Liver (tissue), 9 donors: ENCODE data around the gene LYRM4. TPM values are rescaled to one million over a fixed set of nuclear protein-coding genes. Genes with fewer than 3 reads are reported as not detected.

Source experiments
- DNase-seq: peaks from one replicate; pipeline ENCODE4 v3.0.0-alpha.2; 2017; ENCODE audit warnings: low spot score
- H3K27ac ChIP-seq, 2 donors: one replicate each; pipeline ENCODE4 v1.7.0; 2013; ENCODE audit warnings: inconsistent platforms in 2 of 2, low read length in 2 of 2, control low read depth in 1 of 2, low read depth in 1 of 2, mild to moderate bottlenecking in 1 of 2
- H3K27me3 ChIP-seq, 4 donors: one replicate each; pipeline versions ENCODE4 v1.6.1 to v1.7.0; 2013; ENCODE audit warnings: low read length in 3 of 4, inconsistent platforms in 1 of 4, mild to moderate bottlenecking in 1 of 4, moderate library complexity in 1 of 4; ENCODE audit not compliant: control insufficient read depth in 4 of 4, insufficient read depth in 4 of 4
- H3K36me3 ChIP-seq, 4 donors: one replicate each; pipeline versions ENCODE4 v1.6.1 to v1.7.0; 2013; ENCODE audit warnings: low read length in 3 of 4, mild to moderate bottlenecking in 3 of 4, low read depth in 1 of 4, moderate library complexity in 1 of 4; ENCODE audit not compliant: control insufficient read depth in 4 of 4, insufficient read depth in 3 of 4
- H3K4me1 ChIP-seq, 4 donors: one replicate each; pipeline versions ENCODE4 v1.6.1 to v1.7.0; 2013; ENCODE audit warnings: low read length in 3 of 4, mild to moderate bottlenecking in 3 of 4, moderate library complexity in 1 of 4; ENCODE audit not compliant: control insufficient read depth in 4 of 4, insufficient read depth in 4 of 4
- H3K4me3 ChIP-seq, 3 donors: one replicate each; pipeline versions ENCODE4 v1.6.1 to v1.7.0; 2013; ENCODE audit warnings: low read length in 3 of 3, control low read depth in 1 of 3, low read depth in 1 of 3, mild to moderate bottlenecking in 1 of 3
- H3K9ac ChIP-seq, 2 donors: one replicate each; pipeline ENCODE4 v1.7.0; 2013; ENCODE audit warnings: low read length in 2 of 2, mild to moderate bottlenecking in 2 of 2, moderate library complexity in 2 of 2, control low read depth in 1 of 2, low read depth in 1 of 2
- H3K9me3 ChIP-seq, 4 donors: one replicate each; pipeline versions ENCODE4 v1.6.1 to v1.7.0; 2013; ENCODE audit warnings: low read length in 3 of 4; ENCODE audit not compliant: control insufficient read depth in 4 of 4
- ATF3 ChIP-seq: IDR thresholded peaks from 2 replicates; pipeline ENCODE4 v1.6.1; 2016; ENCODE audit warnings: antibody characterized with exemption
- CTCF ChIP-seq: fragments of 150-350 bp; IDR thresholded peaks from 2 replicates; pipeline ENCODE4 v1.5.1; 2017; ENCODE audit warnings: improper control_type of control experiment, low read depth, low read length; ENCODE audit not compliant: missing input control
- EGR1 ChIP-seq, 2 donors: IDR thresholded peaks; 2 replicates each; pipeline ENCODE4 v1.6.1; 2016 to 2018; ENCODE audit warnings: antibody characterized with exemption in 2 of 2, low read depth in 2 of 2
- FOXA1 ChIP-seq: IDR thresholded peaks from 2 replicates; pipeline ENCODE4 v1.6.1; 2016; ENCODE audit warnings: antibody characterized with exemption
- FOXA2 ChIP-seq: IDR thresholded peaks from 2 replicates; pipeline ENCODE4 v1.6.1; 2016; ENCODE audit warnings: antibody characterized with exemption
- GABPA ChIP-seq, 2 donors: IDR thresholded peaks in 1 of 2; conservative IDR thresholded peaks in 1 of 2; 2 replicates each; pipeline ENCODE4 v1.6.1; 2016; ENCODE audit warnings: antibody characterized with exemption in 2 of 2, mild to moderate bottlenecking in 1 of 2, moderate library complexity in 1 of 2
- HNF4A ChIP-seq, 2 donors: conservative IDR thresholded peaks; 2 replicates each; pipeline ENCODE4 v1.6.1; 2016; ENCODE audit warnings: antibody characterized with exemption in 2 of 2, mild to moderate bottlenecking in 2 of 2
- HNF4G ChIP-seq: IDR thresholded peaks from 2 replicates; pipeline ENCODE4 v1.6.1; 2016; ENCODE audit warnings: antibody characterized with exemption
- JUND ChIP-seq, 2 donors: IDR thresholded peaks; 2 replicates each; pipeline ENCODE4 v1.6.1; 2016; ENCODE audit warnings: antibody characterized with exemption in 2 of 2
- MAX ChIP-seq: IDR thresholded peaks from 2 replicates; pipeline ENCODE4 v1.6.1; 2016; ENCODE audit warnings: antibody characterized with exemption
- NR2F2 ChIP-seq: IDR thresholded peaks from 2 replicates; pipeline ENCODE4 v1.6.1; 2016; ENCODE audit warnings: antibody characterized with exemption
- RAD21 ChIP-seq, 2 donors: IDR thresholded peaks; 2 replicates each; pipeline ENCODE4 v1.6.1; 2016; ENCODE audit warnings: antibody characterized with exemption in 2 of 2, mild to moderate bottlenecking in 2 of 2
- REST ChIP-seq: IDR thresholded peaks from 2 replicates; pipeline ENCODE4 v1.6.1; 2016; ENCODE audit warnings: antibody characterized with exemption, mild to moderate bottlenecking
- RXRA ChIP-seq, 2 donors: IDR thresholded peaks; 2 replicates each; pipeline ENCODE4 v1.6.1; 2017 to 2018; ENCODE audit warnings: antibody characterized with exemption in 2 of 2, mild to moderate bottlenecking in 1 of 2
- SP1 ChIP-seq: IDR thresholded peaks from 2 replicates; pipeline ENCODE4 v1.6.1; 2018; ENCODE audit warnings: antibody characterized with exemption, mild to moderate bottlenecking
- TAF1 ChIP-seq: conservative IDR thresholded peaks from 2 replicates; pipeline ENCODE4 v1.6.1; 2016; ENCODE audit warnings: antibody characterized with exemption, mild to moderate bottlenecking
- YY1 ChIP-seq: IDR thresholded peaks from 2 replicates; pipeline ENCODE4 v1.6.1; 2016; ENCODE audit warnings: antibody characterized with exemption, mild to moderate bottlenecking
- ZBTB33 ChIP-seq: IDR thresholded peaks from 2 replicates; pipeline ENCODE4 v1.6.1; 2016; ENCODE audit warnings: antibody characterized with exemption
- WGBS: extraction: QIAGEN DNeasy Blood & Tissue Kit; methylation state at CpG from one replicate; pipeline ENCODE4 v1.1.7; 2013; 5-methylcytosine and 5-hydroxymethylcytosine counted together
- polyA plus RNA-seq, 2 donors: library from polyadenylated mRNA; stranded (reverse) in 1 of 2; unstranded in 1 of 2; fragments of 200-250 nt in 1 of 2; fragments of >200 nt in 1 of 2; fragmentation: Nextera tagmentation in 1 of 2; extraction: Ambion mirVana in 1 of 2; gene quantifications; one replicate each; pipeline versions ENCODE4 v1.2.1 to v1.2.3, GENCODE V29; 2013 to 2015
- total RNA-seq, 2 donors: library from RNA; depleted of rRNA; stranded (reverse); fragments of >200 nt; gene quantifications; one replicate each; pipeline ENCODE4 v1.2.3, GENCODE V29; 2014
- donor health status: healthy.
- donor health status: healthy.
- donor health status: healthy.
- donor health status: healthy.
- donor health status: healthy.

Gene LYRM4
- total and polyA plus RNA-seq, 4 donors: 4.4 to 13.1 (median 6.5) TPM

GRCh38 chr6:5219011-5219691, 41.6 kb downstream of the LYRM4 start:
- no peak for TF ChIP-seq YY1
- TF ChIP-seq SP1: no peak
- no peak for TF ChIP-seq CTCF
- no peak for TF ChIP-seq GABPA (IDR thresholded peaks at IDR 0.05 in 1 of 2, conservative IDR thresholded peaks at IDR 0.05 in 1 of 2)
- TF ChIP-seq RXRA (IDR thresholded peaks at IDR 0.05): no peak
- TF ChIP-seq MAX: no peak
- no peak for TF ChIP-seq HNF4A (conservative IDR thresholded peaks at IDR 0.05)
- TF ChIP-seq TAF1: no peak
- no peak for TF ChIP-seq FOXA2
- TF ChIP-seq ZBTB33: no peak
- no peak for TF ChIP-seq REST
- no peak for TF ChIP-seq FOXA1
- TF ChIP-seq HNF4G: no peak
- TF ChIP-seq ATF3: no peak
- no peak for TF ChIP-seq NR2F2
- no peak for TF ChIP-seq RAD21 (IDR thresholded peaks at IDR 0.05)
- no peak for TF ChIP-seq EGR1 (IDR thresholded peaks at IDR 0.05; ENCODE audit: low read depth in 2 of 2)
- no peak for TF ChIP-seq JUND (IDR thresholded peaks at IDR 0.05)
- no peak for DNase-seq
- 92% methylated on average over 5 of the region's 5 CpGs for WGBS

More at GRCh38 chr6:5219011-5219691, 41.6 kb downstream of the LYRM4 start:
- H3K4me1 ChIP-seq: no peaks in the 10 kb centered on the region
- no peaks in the 10 kb centered on the region for H3K9me3 ChIP-seq
- H3K4me3 ChIP-seq: no peak overlapping the region
- H3K9ac ChIP-seq: no peak overlapping the region
- no peaks in the 10 kb centered on the region for H3K27me3 ChIP-seq
- no peaks in the 10 kb centered on the region for H3K36me3 ChIP-seq
- no peak overlapping the region for H3K27ac ChIP-seq
